Activated CD4-positive, alpha-beta T cell treated with anti-CD3 and anti-CD28 coated beads for 36 hours (primary cell): ENCODE results near the gene METTL8. TPM values are rescaled to one million over a fixed set of nuclear protein-coding genes. Genes with fewer than 3 reads are reported as not detected.
A peak's percentile ranks its signal among the peaks of the same experiment; 100 is the strongest.

ENCODE experiments used
- ATAC-seq: fragments of 200-7000 bp; cut with Tn5 transposase; one replicate; pipeline ENCODE4 v1.10.0; 2021; ENCODE audit warnings: mild to moderate bottlenecking, moderate library complexity
- CTCF ChIA-PET: fragments of 350-600 bp; sonication (Branson Sonifier 250); formaldehyde crosslinking; loops from one replicate; lab custom pipeline; 2021; ENCODE audit warnings: antibody characterized with exemption; lab: Charles Lee
- POLR2A ChIA-PET: fragments of 350-600 bp; sonication (Branson Sonifier 250); formaldehyde crosslinking; loops from one replicate; lab custom pipeline; 2021; ENCODE audit warnings: antibody characterized with exemption, inconsistent platforms; lab: Charles Lee
- DNase-seq: peaks from one replicate; pipeline ENCODE4 v3.0.0-alpha.2; 2020
- H3K27ac Mint-ChIP-seq: one replicate; pipeline ENCODE4 v1.8.0; 2021; ENCODE audit warnings: mixed read lengths
- H3K27me3 Mint-ChIP-seq: one replicate; pipeline ENCODE4 v1.8.0; 2021; ENCODE audit warnings: mixed read lengths
- H3K36me3 Mint-ChIP-seq: one replicate; pipeline ENCODE4 v1.8.0; 2021; ENCODE audit warnings: low read depth, mixed read lengths
- H3K4me1 Mint-ChIP-seq: one replicate; pipeline ENCODE4 v1.8.0; 2021; ENCODE audit warnings: mixed read lengths
- H3K4me3 Mint-ChIP-seq: one replicate; pipeline ENCODE4 v1.8.0; 2021; ENCODE audit warnings: mild to moderate bottlenecking, moderate library complexity, mixed read lengths
- H3K9me3 Mint-ChIP-seq: one replicate; pipeline ENCODE4 v1.8.0; 2021; ENCODE audit warnings: low read depth, mixed read lengths
- intact Hi-C, 2 experiments: fragments of 100-400 bp; cut with DNase I in 1 of 2; cut with micrococcal nuclease in 1 of 2; formaldehyde crosslinking; loops; one replicate each; pipeline versions ENCODE4 v1.14.2 to v1.15.1; 2022 to 2024; cut with DNase I, micrococcal nuclease
- total RNA-seq, 2 experiments: library from RNA; stranded (reverse); gene quantifications; one replicate each; pipeline ENCODE4 v1.2.3, GENCODE V29; 2021

Gene METTL8
- total RNA-seq, 2 experiments from 2014 or later, result 39.5 to 47.9 TPM

DNA sequence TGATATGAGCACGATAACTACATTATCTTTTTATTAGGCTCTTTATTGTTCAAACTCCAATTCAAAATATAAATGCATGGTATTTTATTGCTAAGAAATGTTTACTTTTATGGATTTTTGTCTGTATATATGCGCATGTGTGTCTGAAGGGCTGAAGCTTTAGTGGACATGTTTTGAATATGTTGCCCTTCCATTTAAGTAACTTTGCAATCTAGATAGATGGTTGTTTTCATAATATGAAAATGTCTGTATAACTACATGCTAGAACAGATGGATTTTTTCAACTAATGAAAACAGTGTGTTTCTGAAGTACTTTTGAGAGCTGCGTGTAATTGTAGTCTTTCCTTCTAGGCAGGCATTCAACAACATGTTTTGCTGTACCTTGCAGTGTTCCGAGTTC is 19.0 kb upstream of the METTL8 start:
- Mint-ChIP-seq H3K4me1 (peaks cover 2% of the 10 kb centered on the region), H3K27ac (no peak overlapping the region), H3K36me3 (peaks cover 47% of the 10 kb centered on the region), H3K4me3 (no peak overlapping the region), H3K27me3 (no peaks in the 10 kb centered on the region), H3K9me3 (peaks cover 2% of the 10 kb centered on the region)
- ChIA-PET CTCF (interaction anchor here (1.2 to 1.3 kb wide), 2 partner anchors 327 to 443 kb away, joined by 4 read pairs; no protein-coding TSS in a partner anchor), POLR2A (no interaction called here)
- ATAC-seq, result no peak
- no peak for DNase-seq
- intact Hi-C loops, result no loop called here

DNA sequence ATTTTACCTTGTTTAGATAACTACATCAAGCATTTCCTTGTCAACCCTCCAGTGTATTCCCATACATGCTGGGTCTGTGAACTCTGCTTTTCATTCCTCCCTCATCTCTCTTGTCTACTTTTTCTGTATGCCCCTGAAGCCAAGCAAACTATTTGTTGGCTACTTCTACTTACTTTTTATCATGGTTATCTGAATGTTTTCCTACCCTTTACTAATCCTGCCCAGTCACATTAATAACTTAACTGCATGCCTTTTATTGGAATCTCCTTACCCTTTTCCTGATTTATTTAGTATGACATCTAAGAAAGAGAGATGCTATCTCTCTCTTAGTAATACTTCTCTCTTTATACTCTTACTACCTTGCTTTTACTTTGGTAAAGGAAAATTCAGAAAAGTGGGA is 17.3 kb upstream of the METTL8 start:
- H3K36me3 Mint-ChIP-seq, result peaks cover 40% of the 10 kb centered on the region

GRCh38 chr2:171447675-171448074 is 13.9 kb upstream of the METTL8 start:
- intact Hi-C loops, result no loop called here

More for the DNA sequence above, 17.3 kb upstream of the METTL8 start:
- intact Hi-C loops, result no loop called here
- ATAC-seq, result no peak
- Mint-ChIP-seq H3K4me1 (peaks cover 2% of the 10 kb centered on the region), H3K4me3 (no peak overlapping the region), H3K27ac (no peak overlapping the region), H3K27me3 (no peaks in the 10 kb centered on the region), H3K9me3 (peaks cover 2% of the 10 kb centered on the region)
- ChIA-PET CTCF (interaction anchor here (1.2 kb wide), 1 partner anchor 7 kb away, joined by 3 read pairs; no protein-coding TSS in a partner anchor), POLR2A (no interaction called here)
- no peak for DNase-seq

DNA sequence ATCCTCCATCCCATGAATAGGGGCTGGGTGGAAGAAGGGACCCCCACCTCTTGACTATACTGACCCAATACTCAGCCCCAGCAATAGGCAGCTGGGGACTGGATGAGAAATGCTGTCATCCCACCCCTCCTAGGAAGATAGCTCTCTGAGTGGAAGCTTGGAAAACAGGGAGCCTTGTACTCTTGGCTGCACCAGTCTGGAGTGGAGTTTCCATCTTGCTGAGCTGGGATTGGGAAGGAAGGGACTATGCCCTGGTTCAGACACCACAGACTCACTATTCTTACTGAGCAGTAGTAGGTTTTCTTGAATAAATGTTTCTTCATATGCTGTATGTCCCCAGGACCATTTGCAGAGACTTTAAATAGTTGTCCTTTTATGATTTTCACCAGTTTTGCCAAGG is 7.7 kb upstream of the METTL8 start:
- ChIA-PET POLR2A (interaction anchor here (0.7 kb wide), 1 partner anchor 283 kb away, joined by 4 read pairs; no protein-coding TSS in a partner anchor), CTCF (no interaction called here)
- peaks cover 56% of the 10 kb centered on the region for H3K36me3 Mint-ChIP-seq
- no peak overlapping the region for H3K4me3 Mint-ChIP-seq
- ATAC-seq (no peak), DNase-seq (no peak)
- no peaks in the 10 kb centered on the region for H3K27me3 Mint-ChIP-seq
- H3K27ac Mint-ChIP-seq, result no peak overlapping the region
- intact Hi-C loops, result no loop called here
- H3K9me3 Mint-ChIP-seq, result no peaks in the 10 kb centered on the region
- H3K4me1 Mint-ChIP-seq, result peaks cover 19% of the 10 kb centered on the region

More at GRCh38 chr2:171447675-171448074, 13.9 kb upstream of the METTL8 start:
- Mint-ChIP-seq H3K36me3 (peaks cover 35% of the 10 kb centered on the region), H3K27me3 (no peaks in the 10 kb centered on the region), H3K9me3 (no peaks in the 10 kb centered on the region), H3K4me1 (no peaks in the 10 kb centered on the region), H3K4me3 (no peak overlapping the region), H3K27ac (no peak overlapping the region)
- POLR2A ChIA-PET, result no interaction called here
- peak; percentile 10 for DNase-seq
- no peak for ATAC-seq
- CTCF ChIA-PET, result interaction anchor here (0.6 kb wide), 1 partner anchor 285 kb away, joined by 4 read pairs; no protein-coding TSS in a partner anchor

GRCh38 chr2:171436307-171436706 is 2.5 kb upstream of the METTL8 start:
- CTCF ChIA-PET, result interaction anchor here (0.6 to 1.2 kb wide), 2 partner anchors 19 to 417 kb away, joined by 3 to 4 read pairs; no protein-coding TSS in a partner anchor
- Mint-ChIP-seq H3K27ac (no peak overlapping the region), H3K4me1 (peaks cover 50% of the 10 kb centered on the region), H3K27me3 (no peaks in the 10 kb centered on the region), H3K36me3 (peaks cover 68% of the 10 kb centered on the region), H3K4me3 (no peak overlapping the region), H3K9me3 (no peaks in the 10 kb centered on the region)
- POLR2A ChIA-PET, result no interaction called here
- DNase-seq (no peak), ATAC-seq (no peak)
- intact Hi-C loops, result loop anchor here in 1 of 2 experiments (10.0 kb wide), 2 partner anchors 488 to 998 kb away; partner anchors contain the start of gene HAT1

- ATAC-seq (peak; percentile 91), DNase-seq (peak; percentile 97)
- Mint-ChIP-seq H3K9me3 (peaks cover 2% of the 10 kb centered on the region), H3K27me3 (no peaks in the 10 kb centered on the region), H3K4me3 (peak within 1 kb of the TSS; percentile 93), H3K36me3 (peaks cover 63% of the 10 kb centered on the region), H3K4me1 (peaks cover 50% of the 10 kb centered on the region), H3K27ac (peak within 1 kb of the TSS; percentile 95)
- ChIA-PET POLR2A (interaction anchor here (0.6 to 3.1 kb wide), 7 partner anchors 11 to 1954 kb away, joined by 3 to 17 read pairs (median 5); partner anchors contain the start of gene GORASP2), CTCF (interaction anchor here (0.5 to 6.4 kb wide), 14 partner anchors 11 to 1490 kb away, joined by 3 to 41 read pairs (median 3); partner anchors contain the start of gene GORASP2)
- intact Hi-C loops, result loop anchor here (1.0 to 10.0 kb wide), 12 partner anchors 18 to 1122 kb away; partner anchors contain the start of genes GORASP2 (in 2 of the 2), HAT1 (in 1 of the 2), PDK1 (in 1 of the 2) and TLK1 (in 1 of the 2)
Measured at GRCh38 chr2:171434013-171434989, 511 bp upstream of the METTL8 start, which contains the start of gene DCAF17. TSS of gene DCAF17 (plus strand) at chr2:171434226. CDS start at chr2:171434578, 352 bp downstream.

DNA sequence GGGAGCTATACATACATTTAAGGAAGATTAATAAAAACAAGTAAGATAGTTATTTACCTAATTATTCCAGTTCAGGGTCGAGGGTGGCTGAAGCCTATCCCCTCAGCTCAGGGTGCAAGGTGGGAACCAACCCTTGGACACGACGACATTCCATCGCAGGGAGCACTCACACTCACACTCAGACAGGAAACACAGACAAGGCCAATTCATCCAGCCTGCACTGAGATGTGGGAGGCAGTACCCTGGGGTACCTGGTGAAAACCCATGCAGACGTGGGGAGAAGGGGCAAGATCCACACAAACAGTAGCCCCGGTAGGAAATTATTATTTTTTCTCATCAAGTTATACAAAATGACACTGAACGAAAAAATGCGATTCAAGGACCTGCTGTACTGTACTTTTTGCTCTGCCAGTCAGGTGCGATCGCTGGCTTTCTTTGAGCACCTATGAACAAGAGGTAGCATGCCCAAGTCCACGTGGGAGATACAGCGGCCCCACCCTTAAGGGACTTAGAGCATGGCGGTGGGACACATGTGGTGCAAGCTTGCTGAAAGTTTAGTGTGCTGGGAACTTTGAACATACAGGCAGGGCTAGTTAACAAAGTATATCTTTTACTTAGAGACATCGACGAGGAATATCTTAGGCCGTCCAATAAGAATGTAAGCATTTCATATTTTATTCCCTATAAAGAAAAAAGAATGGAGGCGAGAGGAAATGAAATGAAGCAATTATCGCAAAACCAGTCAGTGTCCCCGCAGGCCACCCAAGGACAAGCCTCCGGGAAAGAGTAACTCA is 624 bp downstream of the METTL8 start:
- intact Hi-C loops, result loop anchor here (1.0 to 10.0 kb wide), 5 partner anchors 12 to 1002 kb away; partner anchors contain the start of gene HAT1 (in 1 of the 2)
- Mint-ChIP-seq H3K4me3 (peak overlapping the region; percentile 93), H3K27me3 (no peaks in the 10 kb centered on the region), H3K9me3 (peaks cover 2% of the 10 kb centered on the region), H3K36me3 (peaks cover 56% of the 10 kb centered on the region), H3K4me1 (peaks cover 49% of the 10 kb centered on the region), H3K27ac (peak overlapping the region; percentile 95)
- DNase-seq (peak; percentile 71), ATAC-seq (peak; percentile 15)
- ChIA-PET POLR2A (interaction anchor here (0.6 to 3.1 kb wide), 5 partner anchors 12 to 504 kb away, joined by 3 to 17 read pairs (median 6); partner anchors contain the start of gene GORASP2), CTCF (interaction anchor here (0.5 to 6.4 kb wide), 13 partner anchors 11 to 1489 kb away, joined by 3 to 41 read pairs (median 4); partner anchors contain the start of genes GORASP2 and TLK1)

DNA sequence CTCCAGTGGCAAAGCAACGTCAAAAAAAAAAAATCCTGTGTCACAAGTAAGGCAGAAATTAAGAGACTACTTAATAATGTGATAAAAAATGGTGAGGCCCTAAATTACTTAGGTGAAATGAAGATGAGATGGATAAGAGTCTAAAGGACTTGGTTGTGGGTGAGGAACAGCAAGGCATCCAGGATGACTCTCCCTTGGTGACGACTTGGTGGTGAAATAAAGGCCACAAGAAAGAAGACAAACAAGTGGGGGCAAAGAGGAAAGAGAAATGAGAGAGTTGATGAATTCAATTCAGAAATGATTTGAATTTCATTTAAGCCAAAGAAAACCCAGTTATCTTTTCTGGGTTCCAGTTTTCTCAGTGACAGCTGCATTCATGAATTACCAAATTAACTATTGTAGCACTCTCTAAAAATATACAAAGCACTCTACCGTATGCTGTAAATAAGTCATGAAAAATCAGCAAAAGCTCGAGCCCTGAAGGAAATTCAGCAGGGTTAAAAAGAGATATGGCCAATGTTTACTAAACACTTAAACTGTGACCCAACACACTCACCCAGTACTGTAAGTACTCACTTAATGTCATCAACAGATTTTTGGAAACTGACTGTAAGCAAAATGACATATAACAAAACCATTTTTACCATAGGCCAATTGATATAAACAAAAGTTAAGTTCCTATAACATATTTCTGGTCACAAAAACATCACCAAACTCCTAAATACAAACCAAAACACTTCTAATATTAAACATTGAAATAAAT is 1.4 kb downstream of the METTL8 start:
- Mint-ChIP-seq H3K4me1 (peaks cover 43% of the 10 kb centered on the region), H3K4me3 (peak overlapping the region; percentile 93), H3K36me3 (peaks cover 50% of the 10 kb centered on the region), H3K27ac (peak overlapping the region; percentile 95), H3K9me3 (peaks cover 2% of the 10 kb centered on the region), H3K27me3 (no peaks in the 10 kb centered on the region)
- ChIA-PET CTCF (interaction anchor here (0.8 to 6.4 kb wide), 6 partner anchors 10 to 503 kb away, joined by 3 to 41 read pairs (median 8); partner anchors contain the start of genes GORASP2 and TLK1), POLR2A (interaction anchor here (1.1 to 3.1 kb wide), 2 partner anchors 16 to 503 kb away, joined by 3 to 17 read pairs; partner anchors contain the start of gene GORASP2)
- ATAC-seq, result no peak
- DNase-seq, result no peak
- intact Hi-C loops, result loop anchor here (2.0 to 10.0 kb wide), 4 partner anchors 114 to 1002 kb away; partner anchors contain the start of gene HAT1 (in 1 of the 2)

DNA sequence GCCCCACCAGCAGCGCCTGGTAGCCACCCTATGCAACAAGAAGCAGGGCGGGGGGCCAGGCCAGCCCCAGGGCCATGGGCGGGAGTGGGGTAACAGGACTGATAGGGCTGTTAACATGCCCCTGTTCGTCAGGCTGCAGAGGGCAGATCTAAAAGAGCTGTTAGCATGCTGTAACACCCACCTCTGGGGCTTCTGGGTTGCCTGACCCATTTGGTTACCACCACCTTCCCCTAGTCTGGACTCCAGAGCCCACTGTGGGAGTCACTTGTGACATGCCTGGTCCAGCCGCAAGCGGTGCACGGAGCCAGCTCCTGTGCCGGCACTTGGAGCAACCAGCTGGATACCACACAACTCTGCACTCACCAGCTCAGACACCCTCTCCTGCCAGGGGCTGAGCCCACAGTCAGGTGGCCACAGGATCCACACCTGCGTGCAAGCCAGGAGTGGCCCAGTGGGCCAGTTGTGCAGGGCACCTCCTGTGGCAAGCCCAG is 2.1 kb downstream of the METTL8 start:
- Mint-ChIP-seq H3K36me3 (peaks cover 49% of the 10 kb centered on the region), H3K4me3 (peak overlapping the region; percentile 93), H3K9me3 (peaks cover 2% of the 10 kb centered on the region), H3K27ac (peak overlapping the region; percentile 95), H3K4me1 (peaks cover 39% of the 10 kb centered on the region), H3K27me3 (no peaks in the 10 kb centered on the region)
- intact Hi-C loops, result loop anchor here (2.0 to 10.0 kb wide), 4 partner anchors 113 to 1003 kb away; partner anchors contain the start of gene HAT1 (in 1 of the 2)
- no peak for ATAC-seq
- ChIA-PET POLR2A (interaction anchor here (1.1 to 3.1 kb wide), 2 partner anchors 16 to 502 kb away, joined by 3 to 17 read pairs; partner anchors contain the start of gene GORASP2), CTCF (interaction anchor here (0.7 to 6.4 kb wide), 5 partner anchors 10 to 270 kb away, joined by 3 to 41 read pairs (median 4); partner anchors contain the start of gene TLK1)
- no peak for DNase-seq
